ENCODE data around the gene VSTM4. TPM values are rescaled to one million over a fixed set of nuclear protein-coding genes. Genes with fewer than 3 reads are reported as not detected.

The VSTM4 gene
- total RNA-seq, 4 donors from 2014 or later: 13.4 to 38.2 (median 25.9) TPM

DNA sequence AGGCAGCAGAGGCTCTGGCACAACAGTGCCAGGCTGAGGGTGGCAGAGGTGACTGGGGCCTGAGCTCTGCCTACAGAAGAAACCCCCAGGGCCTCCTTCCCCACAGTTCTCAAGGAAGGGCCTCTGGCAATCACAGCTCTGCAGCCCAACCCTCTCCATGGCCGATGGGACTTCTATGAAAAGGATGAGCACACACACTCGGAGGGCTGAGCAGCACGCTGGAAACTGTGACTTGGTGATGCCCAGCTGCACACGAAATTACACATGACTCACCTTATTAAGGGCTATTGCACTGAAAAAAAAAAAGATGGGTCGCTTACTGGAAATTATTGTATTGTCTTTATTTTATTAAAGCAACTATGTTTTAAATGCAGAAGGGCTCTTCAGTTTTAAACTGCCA is 132.7 kb downstream of the VSTM4 start:
- TF ChIP-seq, protein P1, sequence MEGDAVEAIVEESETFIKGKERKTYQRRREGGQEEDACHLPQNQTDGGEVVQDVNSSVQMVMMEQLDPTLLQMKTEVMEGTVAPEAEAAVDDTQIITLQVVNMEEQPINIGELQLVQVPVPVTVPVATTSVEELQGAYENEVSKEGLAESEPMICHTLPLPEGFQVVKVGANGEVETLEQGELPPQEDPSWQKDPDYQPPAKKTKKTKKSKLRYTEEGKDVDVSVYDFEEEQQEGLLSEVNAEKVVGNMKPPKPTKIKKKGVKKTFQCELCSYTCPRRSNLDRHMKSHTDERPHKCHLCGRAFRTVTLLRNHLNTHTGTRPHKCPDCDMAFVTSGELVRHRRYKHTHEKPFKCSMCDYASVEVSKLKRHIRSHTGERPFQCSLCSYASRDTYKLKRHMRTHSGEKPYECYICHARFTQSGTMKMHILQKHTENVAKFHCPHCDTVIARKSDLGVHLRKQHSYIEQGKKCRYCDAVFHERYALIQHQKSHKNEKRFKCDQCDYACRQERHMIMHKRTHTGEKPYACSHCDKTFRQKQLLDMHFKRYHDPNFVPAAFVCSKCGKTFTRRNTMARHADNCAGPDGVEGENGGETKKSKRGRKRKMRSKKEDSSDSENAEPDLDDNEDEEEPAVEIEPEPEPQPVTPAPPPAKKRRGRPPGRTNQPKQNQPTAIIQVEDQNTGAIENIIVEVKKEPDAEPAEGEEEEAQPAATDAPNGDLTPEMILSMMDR (IDR thresholded peaks at IDR 0.05; ENCODE audit: low read depth): no peak

DNA sequence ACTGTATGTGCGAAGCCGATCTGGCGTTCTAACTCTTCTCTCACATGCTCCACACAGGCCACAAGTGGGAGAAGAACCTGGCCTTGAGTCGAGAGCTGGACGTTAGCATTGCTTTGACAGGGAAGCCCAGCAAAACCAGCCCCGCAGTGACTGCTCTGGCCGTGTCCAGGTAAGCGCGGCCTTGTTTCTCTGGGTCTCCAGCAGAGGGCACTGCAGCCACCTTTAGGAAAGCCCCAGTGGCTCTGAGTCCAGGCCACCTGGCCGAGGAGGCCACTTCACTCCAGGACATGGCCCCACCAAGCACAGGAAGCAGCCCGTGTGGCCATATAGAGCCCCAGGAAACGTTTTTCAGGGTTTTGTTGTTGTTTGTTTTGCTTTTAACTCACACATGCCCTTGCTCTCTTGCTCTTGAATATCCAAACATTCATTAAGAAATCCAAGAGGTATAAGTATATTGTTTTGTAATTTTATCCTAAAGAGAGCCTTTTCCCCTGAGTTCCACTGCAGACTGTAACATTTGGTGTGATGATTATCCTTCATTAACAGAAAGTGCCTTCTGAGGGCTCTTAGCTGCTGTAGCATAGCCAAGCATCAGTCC is 133.9 kb downstream of the VSTM4 start:
- TF ChIP-seq, protein P1 (IDR thresholded peaks at IDR 0.05; ENCODE audit: low read depth): no peak

DNA sequence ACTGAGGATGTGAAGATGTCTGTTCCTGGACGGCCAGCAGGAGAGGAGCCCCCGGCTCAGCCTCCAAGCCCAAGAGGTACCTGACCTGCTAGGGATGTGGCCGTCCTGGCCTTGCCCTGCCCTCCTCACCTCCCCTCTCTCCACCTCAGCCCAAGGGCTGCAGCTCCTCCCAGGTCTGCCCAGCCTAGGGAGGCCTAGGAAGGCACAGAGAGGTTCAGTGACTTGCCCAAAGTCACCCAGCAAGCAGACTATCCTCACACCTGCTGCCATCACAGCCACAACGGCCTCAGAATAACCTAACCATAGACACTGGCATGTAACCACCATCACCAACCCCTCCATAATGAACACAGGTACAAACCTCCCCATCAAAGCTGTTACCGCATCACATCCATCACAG is 137.0 kb downstream of the VSTM4 start:
- TF ChIP-seq, protein P1 (IDR thresholded peaks at IDR 0.05; ENCODE audit: low read depth): no peak

DNA sequence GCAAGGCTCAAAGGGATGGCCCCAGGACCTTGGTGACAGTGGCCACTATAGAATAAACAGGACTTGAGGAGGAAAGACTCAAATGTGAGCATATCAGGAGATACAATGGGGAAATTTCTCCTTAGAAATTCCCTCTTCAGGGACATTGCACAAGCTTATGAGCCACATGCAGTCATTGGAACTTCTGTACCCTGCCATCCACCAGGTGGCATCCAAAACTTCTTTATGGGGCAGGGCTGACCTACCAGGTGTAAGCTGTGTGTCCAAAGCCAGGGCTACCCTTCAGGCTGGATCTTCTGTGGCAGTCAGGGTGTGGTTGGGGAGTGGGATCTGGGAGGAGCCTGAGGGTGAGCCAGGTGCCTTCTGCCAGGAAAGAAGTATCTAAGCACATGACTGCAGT is 139.1 kb downstream of the VSTM4 start:
- TF ChIP-seq, protein P1 (IDR thresholded peaks at IDR 0.05; ENCODE audit: low read depth): no peak

DNA sequence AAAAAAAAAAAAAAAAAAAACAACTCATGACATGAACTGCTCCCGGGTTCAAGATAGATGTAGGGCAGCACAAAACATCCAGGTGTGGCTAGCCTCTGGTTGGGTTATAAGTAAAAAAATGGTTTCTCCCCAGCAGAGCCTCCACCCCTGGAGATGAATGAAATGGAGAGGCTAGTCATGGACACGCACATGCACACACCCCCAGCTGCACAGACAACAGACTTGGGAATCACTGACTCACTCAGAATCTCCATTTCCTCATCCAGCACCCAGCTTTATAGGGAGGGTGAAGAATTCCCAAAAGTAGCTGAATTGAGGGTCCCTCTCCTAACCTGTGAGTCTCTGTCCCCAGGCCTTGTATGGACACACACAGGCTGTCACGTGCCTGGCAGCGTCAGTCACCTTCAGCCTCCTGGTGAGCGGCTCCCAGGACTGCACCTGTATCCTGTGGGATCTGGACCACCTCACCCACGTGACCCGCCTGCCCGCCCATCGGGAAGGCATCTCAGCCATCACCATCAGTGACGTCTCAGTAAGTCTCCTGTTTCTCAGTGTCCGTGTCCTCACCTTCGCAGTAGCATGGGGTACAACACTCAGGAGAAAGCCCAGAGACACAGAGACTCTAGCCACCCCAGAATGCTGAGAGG is 140.7 kb downstream of the VSTM4 start:
- TF ChIP-seq, protein P1 (IDR thresholded peaks at IDR 0.05; ENCODE audit: low read depth): no peak

DNA sequence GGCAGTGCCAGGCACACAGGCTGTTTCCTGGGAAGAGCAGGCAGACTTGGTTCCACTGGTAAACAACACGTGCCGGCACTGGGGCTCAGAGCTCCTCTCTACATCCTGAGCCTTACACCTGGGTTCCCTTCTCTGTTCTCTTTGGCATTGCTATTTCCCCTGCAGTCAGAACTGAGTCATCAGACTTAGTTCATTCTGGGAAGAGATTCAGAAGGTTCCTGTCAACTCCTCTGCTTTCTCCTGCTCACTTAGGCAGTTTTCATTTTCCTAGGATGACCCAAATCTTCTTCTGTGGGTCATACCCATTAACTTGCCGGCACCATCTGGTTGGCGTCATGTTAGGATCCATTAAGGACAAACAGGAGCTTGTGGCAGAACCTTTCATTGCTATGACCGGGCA is 142.3 kb downstream of the VSTM4 start:
- TF ChIP-seq, protein P1 (IDR thresholded peaks at IDR 0.05; ENCODE audit: low read depth): no peak

DNA sequence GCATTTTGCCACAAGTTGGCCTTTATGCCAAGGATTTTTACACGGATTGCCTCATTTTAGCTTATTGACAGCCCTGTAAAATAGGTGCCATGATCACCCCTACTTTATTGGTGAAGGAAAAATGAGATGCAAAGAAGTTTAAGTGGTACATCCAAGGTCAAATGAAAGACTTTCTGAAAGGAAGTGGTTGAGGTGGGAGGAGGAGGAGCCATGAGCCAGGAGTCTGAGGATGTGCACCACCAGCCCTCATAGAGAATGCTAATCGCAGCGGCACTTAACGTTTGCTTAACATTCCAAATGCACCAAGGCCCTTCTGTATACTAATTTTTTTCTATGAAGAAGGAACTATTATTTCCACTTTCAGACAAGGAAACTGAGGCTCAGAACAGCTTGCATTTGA is 144.7 kb downstream of the VSTM4 start:
- TF ChIP-seq, protein P1 (IDR thresholded peaks at IDR 0.05; ENCODE audit: low read depth): no peak

All from subcutaneous adipose tissue (tissue), 4 donors.